C1 segment of cervical spinal cord (tissue), 14 donors: ENCODE results near the gene C1D.
"Not testable (repeated sequence)": the region's sequence is repeated elsewhere in the genome, so short reads cannot be mapped to it uniquely, and the experiment has no call there.

ENCODE experiments used
- DNase-seq, 14 donors: peaks; one replicate each; lab custom pipeline; 2025; lab: John Stamatoyannopoulos, UW

Gene C1D

DNA sequence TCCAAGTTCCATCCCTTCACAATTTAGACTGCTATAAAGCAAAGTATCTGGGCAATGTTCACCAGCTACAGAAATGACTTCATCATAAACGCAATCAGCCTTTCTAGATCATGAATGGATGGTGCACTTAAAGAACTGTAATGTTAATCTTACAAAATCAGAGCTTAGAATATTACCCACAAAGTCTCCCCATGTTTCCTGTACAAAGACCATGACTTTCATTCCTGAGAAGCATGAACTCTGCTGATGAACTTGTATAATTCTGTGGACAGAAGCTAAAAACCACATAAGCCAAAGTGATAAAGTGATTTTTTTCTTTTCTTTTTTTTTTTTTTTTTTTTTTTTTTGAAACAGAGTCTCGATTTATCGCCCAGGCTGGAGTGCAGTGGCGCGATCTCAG lies 53.3 kb downstream of the C1D start:
- DNase-seq, result no peak

DNA sequence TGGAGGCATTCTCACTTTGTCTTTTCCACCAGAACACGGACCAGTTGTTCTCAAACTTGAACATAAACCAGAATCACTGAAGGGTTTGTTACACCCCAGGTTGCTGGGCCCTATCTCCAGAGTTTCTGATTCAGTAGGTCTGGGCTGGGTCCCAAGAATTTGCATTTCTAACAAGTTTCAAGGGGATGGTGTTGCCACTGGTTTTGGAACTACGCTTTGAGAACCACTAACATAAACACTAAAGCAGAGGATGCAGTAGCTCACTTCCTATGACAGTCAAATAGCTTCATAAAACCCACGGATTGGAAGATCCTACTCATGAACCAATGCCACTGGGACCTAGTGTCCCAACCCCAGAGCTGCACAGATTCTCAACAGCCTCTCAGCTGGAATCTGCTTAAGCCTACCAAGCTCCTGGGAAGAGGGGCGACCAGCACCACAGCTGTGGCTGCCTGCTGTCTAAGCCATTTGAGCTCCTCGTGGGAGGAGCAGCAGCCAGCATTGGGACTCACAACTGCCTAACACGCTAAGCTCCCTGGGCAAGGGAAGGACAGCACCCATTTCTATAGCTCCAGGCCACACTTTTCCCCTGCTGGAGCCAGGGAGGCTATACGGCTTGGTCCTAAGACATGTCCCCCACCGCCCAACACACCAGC lies 62.5 kb downstream of the C1D start:
- DNase-seq, result no peak

DNA sequence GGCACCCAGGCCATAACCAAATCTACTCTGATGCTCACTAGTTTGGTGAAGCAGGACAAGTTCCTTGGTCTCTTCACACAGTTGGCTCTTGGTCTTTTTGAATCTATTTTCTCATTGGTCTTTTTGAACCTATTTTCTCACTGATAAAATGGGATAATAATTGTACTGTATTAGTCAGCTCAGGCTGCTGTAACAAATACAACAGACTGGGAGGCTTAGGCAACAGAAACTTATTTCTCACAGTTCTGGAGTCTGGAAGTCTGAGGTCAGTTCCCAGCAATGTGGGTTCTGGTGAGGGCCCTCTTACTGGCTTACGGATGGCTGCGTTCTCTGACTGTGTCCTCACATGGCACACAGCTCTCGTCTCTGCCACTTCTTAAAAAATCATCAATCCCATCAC lies 63.5 kb downstream of the C1D start:
- no peak for DNase-seq

DNA sequence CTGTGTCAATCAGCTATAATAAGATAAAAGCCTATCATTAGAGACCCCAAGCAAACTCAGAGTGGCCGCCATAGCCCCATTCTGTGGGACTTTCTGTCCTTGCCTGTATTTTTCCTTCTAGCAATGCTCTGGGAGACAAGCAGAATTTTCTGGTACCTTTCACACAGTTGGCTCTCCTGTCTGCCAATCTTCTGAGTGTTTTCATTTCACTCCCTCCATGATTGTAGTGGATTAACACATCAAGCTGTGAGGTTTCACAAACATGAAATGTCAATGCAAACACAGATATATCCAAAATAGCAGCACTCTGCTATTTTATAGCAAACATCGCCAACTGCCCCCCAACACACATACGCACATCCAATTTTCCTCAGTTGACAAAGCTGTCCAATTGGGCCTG lies 64.9 kb downstream of the C1D start:
- DNase-seq, result no peak

DNA sequence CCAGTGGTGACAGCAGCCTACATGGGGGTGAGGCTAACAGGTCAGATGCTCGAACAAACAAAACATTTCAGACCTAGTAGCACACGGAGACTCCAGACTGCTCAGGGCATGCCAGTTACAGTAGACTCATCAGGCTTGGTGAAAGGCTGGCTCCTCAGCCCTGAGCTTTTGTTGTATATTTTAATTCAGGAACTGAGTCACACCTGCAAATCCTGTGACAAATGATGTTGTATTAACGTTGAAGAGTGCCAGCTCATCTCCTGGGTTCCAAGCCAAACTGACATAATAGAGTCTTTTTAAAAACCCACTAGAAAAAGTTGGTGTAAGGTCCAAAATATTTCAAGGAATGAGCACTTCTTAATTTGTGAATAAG lies 65.3 kb downstream of the C1D start:
- DNase-seq, result no peak

DNA sequence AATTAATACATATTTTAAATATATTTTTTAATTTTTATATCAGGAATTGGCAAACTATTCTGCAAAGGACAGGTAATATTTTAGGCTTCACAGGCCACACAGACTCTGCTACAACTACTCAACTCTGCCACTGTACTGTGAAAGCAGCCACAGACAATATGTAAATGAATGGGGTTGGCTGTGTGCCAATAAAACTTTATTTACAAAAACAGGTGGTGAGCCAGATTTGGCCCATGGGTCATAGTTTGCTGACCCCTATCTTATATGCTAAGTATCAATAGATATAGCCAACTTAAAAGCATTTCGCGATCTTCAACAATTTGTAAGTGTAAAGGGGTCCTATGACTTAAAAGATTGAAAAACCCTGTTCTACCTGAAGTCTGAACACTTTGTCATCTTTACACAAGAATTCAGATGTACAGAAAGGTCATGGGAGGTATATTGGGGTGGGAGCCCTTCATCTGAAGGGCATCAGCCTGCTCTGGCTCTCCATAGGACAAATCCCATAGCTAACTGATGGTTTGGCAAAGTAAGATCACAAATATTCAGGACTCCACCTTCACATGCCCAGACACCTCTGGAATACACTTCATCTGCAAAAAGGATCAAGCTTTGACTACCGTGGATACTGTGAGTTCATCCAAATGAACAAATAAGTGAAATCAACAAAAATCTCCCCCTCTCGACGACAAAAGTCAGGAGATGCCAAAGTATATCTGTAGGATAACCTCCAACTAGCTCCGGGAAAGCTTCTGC lies 65.9 kb downstream of the C1D start:
- no peak for DNase-seq

DNA sequence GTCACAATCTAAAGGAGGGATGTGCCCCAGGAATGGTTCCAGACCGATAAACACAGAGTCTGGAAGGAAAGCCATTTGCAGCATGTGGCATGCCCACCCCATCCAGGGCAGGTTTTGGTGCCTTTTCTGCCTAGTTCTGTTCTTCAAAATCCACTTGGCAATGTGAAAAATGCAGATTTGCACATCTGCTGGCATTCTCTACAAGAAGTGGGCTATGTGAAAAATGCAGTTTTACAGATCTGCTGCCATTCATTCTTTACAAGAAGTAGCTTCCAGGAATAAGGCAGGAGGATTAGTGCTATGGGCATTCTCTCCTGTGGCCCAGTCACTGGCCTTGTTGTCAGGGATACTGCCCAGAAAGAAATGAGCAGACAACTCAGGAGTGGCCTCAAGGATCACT lies 68.1 kb downstream of the C1D start:
- no peak for DNase-seq

DNA sequence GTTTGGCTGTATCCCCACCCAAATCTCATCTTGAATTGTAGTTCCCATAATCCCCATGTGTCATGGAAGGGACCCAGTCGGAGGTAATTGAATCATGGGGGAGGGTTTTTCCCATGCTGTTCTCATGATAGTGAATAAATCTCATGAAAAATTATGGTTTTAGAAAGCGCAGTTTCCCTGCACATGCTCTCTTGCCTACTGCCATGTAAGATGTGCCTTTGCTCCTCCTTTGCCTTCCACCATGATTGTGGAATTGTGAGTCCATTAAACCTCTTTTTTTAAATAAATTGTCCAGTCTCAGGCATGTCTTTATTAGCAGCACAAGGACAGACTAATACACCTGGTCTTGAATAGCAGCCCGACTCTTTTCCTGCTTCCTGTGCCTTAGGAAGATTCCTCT lies 68.7 kb downstream of the C1D start:
- DNase-seq, result not testable (repeated sequence)

DNA sequence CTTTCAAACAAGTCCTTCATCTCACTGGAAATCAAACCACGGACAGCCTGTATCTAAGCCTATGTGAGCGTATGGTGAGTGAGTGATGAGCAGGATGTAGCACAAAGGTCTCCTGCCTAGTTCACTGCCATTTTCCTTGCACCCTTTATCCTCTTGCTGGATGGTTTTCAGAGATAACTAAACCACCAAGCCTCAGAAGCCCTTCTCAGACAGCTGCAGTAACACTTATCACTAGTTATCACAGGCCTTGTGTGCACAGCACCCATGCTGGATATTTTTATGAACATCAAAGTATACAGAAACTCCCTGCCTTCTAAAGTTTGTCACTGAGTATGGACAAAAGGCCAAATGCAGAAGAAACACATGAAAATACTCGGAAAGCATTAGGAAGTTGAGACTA lies 69.5 kb downstream of the C1D start:
- no peak for DNase-seq

DNA sequence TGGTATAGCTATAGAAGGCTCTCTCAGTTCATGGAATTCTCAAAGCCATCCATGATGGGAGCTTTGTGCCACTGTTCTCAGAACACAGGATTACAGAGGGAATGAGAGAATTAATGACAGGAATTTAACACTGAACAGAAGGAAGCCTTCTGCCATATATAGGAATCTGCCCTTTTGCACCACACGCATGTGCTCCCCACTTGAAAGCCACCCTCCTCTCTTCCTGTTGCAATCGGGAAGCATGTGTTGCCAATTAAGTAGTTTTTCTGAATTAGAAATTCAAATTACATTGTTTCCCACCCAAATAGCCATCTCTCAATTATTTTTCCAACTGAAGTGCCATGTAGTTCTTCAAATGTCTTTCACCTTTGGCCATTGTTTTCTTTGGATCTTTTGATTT lies 71.3 kb downstream of the C1D start:
- DNase-seq, result no peak
